GM12878 (cell line): ENCODE results near the gene SRC. TPM values are rescaled to one million over a fixed set of nuclear protein-coding genes. Genes with fewer than 3 reads are reported as not detected.

ENCODE experiments used
- BMI1 ChIP-seq: fragments of 450-650 bp; IDR thresholded peaks from 2 replicates; pipeline ENCODE4 v1.6.1; 2016; ENCODE audit warnings: mild to moderate bottlenecking, moderate library complexity, borderline replicate concordance
- FOS ChIP-seq: IDR thresholded peaks from 3 replicates; pipeline ENCODE4 v1.6.1; 2011; ENCODE audit warnings: borderline replicate concordance; ENCODE audit not compliant: insufficient read length; ENCODE audit errors: extremely low read depth
- PAX5 ChIP-seq: IDR thresholded peaks from 2 replicates; pipeline ENCODE4 v1.6.1; 2011; ENCODE audit warnings: low read depth, low read length, borderline replicate concordance
- SPI1 ChIP-seq: IDR thresholded peaks from 2 replicates; pipeline ENCODE4 v1.6.1; 2011; ENCODE audit warnings: low read depth, mild to moderate bottlenecking, low read length, moderate library complexity, borderline replicate concordance; ENCODE audit not compliant: insufficient read depth
- polyA plus RNA-seq, 11 experiments: library from polyadenylated mRNA; depleted of rRNA in 4 of 11; unstranded in 6 of 11; stranded (reverse) in 5 of 11; fragments of >200 nt; fragmentation: Nextera tagmentation in 4 of 11; fragmentation: Illumina TruSeq in 1 of 11; extraction: Ambion mirVana in 4 of 11; extraction: Trizol in 1 of 11; gene quantifications; 1 replicate in 1 of 11; 2 replicates in 10 of 11; pipeline versions ENCODE4 v1.2.1 to v1.2.3, GENCODE V29; 2011 to 2016; ENCODE audit warnings: inconsistent platforms in 2 of 11, missing spikeins in 2 of 11, low read depth in 1 of 11
- total RNA-seq, 4 experiments: library from RNA; depleted of rRNA in 3 of 4; stranded (reverse); fragments of >200 nt in 3 of 4; fragmentation: Illumina TruSeq in 1 of 4; extraction: Trizol in 1 of 4; gene quantifications; 2 replicates each; pipeline versions ENCODE4 v1.2.1 to v1.2.3, GENCODE V29; 2013 to 2021
- TF ChIP-seq, protein P1 (sequence below): fragments of 450-650 bp; IDR thresholded peaks from 2 replicates; pipeline ENCODE4 v1.6.1; 2017; ENCODE audit warnings: mild to moderate bottlenecking, moderate library complexity
- TF ChIP-seq, protein P2 (sequence below): IDR thresholded peaks from 2 replicates; pipeline ENCODE4 v1.6.1; 2011; ENCODE audit warnings: borderline replicate concordance, low read depth, mild to moderate bottlenecking, moderate library complexity, mixed read lengths, low read length; ENCODE audit not compliant: insufficient read depth; ENCODE audit errors: extremely low read length
- TF ChIP-seq, protein P3 (sequence below): IDR thresholded peaks from 2 replicates; pipeline ENCODE4 v1.6.1; 2011; ENCODE audit warnings: low read depth, mild to moderate bottlenecking, low read length, moderate library complexity, borderline replicate concordance; ENCODE audit errors: extremely low read depth

SRC gene
- total and polyA plus RNA-seq, 10 of the 15 experiments (the other 5 are each of a cell fraction or from before 2014, with no cell fraction given) = 0.60 to 71.3 (median 27.2) TPM

DNA sequence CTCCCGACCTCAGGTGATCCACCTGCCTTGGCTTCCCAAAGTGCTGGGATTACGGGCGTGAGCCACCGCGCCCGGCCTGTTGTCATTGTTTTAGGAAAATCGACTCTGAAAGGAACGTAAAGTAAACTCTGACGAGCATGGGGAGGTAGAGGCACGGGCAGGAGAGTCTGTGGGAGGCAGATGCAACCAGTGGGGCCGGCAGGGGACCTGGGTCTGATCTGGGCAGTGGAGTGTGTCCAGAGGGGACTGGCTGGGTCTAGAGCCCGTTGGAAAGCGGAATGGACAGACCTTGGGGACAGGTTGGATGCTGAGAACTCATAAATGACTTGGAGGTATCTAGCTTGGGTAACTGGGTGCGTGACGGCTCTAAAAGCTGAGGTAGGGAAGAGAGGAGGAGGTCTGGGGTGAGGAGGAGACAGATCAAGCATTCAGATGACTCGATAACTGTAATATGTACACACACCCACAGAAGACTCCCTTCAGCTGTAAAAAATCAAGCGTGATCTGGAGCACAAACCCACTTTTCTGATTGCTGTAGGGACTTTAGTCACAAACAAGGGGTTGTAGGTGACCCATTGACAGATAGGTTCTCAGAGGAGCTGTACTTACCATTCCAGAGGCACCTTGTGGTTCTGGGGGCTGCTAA, 34.1 kb upstream of the SRC start (continued):
- TF ChIP-seq, protein P1, sequence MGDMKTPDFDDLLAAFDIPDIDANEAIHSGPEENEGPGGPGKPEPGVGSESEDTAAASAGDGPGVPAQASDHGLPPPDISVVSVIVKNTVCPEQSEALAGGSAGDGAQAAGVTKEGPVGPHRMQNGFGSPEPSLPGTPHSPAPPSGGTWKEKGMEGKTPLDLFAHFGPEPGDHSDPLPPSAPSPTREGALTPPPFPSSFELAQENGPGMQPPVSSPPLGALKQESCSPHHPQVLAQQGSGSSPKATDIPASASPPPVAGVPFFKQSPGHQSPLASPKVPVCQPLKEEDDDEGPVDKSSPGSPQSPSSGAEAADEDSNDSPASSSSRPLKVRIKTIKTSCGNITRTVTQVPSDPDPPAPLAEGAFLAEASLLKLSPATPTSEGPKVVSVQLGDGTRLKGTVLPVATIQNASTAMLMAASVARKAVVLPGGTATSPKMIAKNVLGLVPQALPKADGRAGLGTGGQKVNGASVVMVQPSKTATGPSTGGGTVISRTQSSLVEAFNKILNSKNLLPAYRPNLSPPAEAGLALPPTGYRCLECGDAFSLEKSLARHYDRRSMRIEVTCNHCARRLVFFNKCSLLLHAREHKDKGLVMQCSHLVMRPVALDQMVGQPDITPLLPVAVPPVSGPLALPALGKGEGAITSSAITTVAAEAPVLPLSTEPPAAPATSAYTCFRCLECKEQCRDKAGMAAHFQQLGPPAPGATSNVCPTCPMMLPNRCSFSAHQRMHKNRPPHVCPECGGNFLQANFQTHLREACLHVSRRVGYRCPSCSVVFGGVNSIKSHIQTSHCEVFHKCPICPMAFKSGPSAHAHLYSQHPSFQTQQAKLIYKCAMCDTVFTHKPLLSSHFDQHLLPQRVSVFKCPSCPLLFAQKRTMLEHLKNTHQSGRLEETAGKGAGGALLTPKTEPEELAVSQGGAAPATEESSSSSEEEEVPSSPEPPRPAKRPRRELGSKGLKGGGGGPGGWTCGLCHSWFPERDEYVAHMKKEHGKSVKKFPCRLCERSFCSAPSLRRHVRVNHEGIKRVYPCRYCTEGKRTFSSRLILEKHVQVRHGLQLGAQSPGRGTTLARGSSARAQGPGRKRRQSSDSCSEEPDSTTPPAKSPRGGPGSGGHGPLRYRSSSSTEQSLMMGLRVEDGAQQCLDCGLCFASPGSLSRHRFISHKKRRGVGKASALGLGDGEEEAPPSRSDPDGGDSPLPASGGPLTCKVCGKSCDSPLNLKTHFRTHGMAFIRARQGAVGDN = no peak
- TF ChIP-seq BMI1 = no peak
- TF ChIP-seq, protein P2, sequence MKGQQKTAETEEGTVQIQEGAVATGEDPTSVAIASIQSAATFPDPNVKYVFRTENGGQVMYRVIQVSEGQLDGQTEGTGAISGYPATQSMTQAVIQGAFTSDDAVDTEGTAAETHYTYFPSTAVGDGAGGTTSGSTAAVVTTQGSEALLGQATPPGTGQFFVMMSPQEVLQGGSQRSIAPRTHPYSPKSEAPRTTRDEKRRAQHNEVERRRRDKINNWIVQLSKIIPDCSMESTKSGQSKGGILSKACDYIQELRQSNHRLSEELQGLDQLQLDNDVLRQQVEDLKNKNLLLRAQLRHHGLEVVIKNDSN = no peak
- no peak for TF ChIP-seq SPI1
- TF ChIP-seq, protein P3, sequence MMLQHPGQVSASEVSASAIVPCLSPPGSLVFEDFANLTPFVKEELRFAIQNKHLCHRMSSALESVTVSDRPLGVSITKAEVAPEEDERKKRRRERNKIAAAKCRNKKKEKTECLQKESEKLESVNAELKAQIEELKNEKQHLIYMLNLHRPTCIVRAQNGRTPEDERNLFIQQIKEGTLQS = no peak
- no peak for TF ChIP-seq FOS
- no peak for TF ChIP-seq PAX5
